Right cardiac atrium (tissue), 5 donors: ENCODE data around the gene PKDREJ. TPM values are rescaled to one million over a fixed set of nuclear protein-coding genes. Genes with fewer than 3 reads are reported as not detected.

ENCODE experiments used
- ATAC-seq, 2 donors: fragments of 200-7000 bp; cut with Tn5 transposase; one replicate each; pipeline versions ENCODE4 v1.8.0 to v1.9.1; 2020; ENCODE audit warnings: moderate library complexity in 2 of 2, mild to moderate bottlenecking in 1 of 2
- DNase-seq, 3 donors: peaks; one replicate each; pipeline ENCODE4 v3.0.0-alpha.2; 2020
- H3K27ac ChIP-seq: one replicate; pipeline ENCODE4 v1.5.1; 2013; ENCODE audit warnings: mild to moderate bottlenecking, low read length, control low read depth, moderate library complexity
- H3K27me3 ChIP-seq: one replicate; pipeline ENCODE4 v1.6.1; 2013; ENCODE audit not compliant: control insufficient read depth, insufficient read depth
- H3K4me1 ChIP-seq: one replicate; pipeline ENCODE4 v1.6.1; 2013; ENCODE audit warnings: low read length; ENCODE audit not compliant: control insufficient read depth, insufficient read depth
- H3K4me3 ChIP-seq: one replicate; pipeline ENCODE4 v1.5.1; 2013; ENCODE audit warnings: low read length, control low read depth
- H3K9me3 ChIP-seq: one replicate; pipeline ENCODE4 v1.6.1; 2013; ENCODE audit warnings: low read length; ENCODE audit not compliant: control insufficient read depth
- WGBS: extraction: QIAGEN DNeasy Blood & Tissue Kit; methylation state at CpG from one replicate; pipeline ENCODE4 v1.1.7; 2013; 5-methylcytosine and 5-hydroxymethylcytosine counted together
- intact Hi-C, 4 donors: fragments of 100-400 bp; cut with DNase I; formaldehyde crosslinking; loops; one replicate each; pipeline versions ENCODE4 v1.11.0 to v1.14.0; 2022 to 2023
- polyA plus RNA-seq: library from polyadenylated mRNA; stranded (reverse); fragments of 200-250 nt; gene quantifications from one replicate; pipeline ENCODE4 v1.2.3, GENCODE V29; 2013
- total RNA-seq, 4 donors: library from RNA; stranded (reverse); fragmentation: NEBNext Ultra II Directional; extraction: Animal tissue kit (Norgen Biotek cat#: 25700); gene quantifications; one replicate each; pipeline ENCODE4 v1.2.1, GENCODE V29; 2021
- donor health status: healthy with polysubstance abuse.
- donor health status: DM: no; HTN: yes; CAD: no.
- donor health status: DM: no; HTN: no; CAD: no.
- donor health status: DM: no; HTN: yes; CAD: no; lungs with severe emphysema.
- donor health status: DM: yes; HTN: yes; CAD: no.

PKDREJ gene
- total and polyA plus RNA-seq, 5 donors, result 0.06 to 0.25 (median 0.09) TPM

DNA sequence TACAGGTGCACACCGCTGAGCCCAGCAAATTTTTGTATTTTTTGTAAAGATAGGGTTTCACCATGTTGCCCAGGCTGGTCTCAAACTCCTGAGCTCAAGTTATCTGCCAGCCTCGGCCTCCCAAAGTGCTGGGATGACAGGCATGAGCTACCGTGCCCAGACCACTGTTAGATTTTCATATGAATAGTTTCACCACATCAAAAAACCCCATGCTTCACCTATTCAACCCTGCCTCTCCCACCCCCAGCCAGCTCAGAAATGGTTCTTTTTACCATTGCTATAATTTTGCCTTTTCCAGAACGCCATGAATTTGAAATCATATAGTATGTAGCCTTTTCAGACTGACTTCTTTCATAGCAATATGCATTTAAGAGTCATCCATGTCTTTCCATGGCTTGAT, 50.9 kb downstream of the PKDREJ start:
- H3K27me3 ChIP-seq, result no peaks in the 10 kb centered on the region
- WGBS, result 94% methylated on average over 4 of the region's 4 CpGs
- no peaks in the 10 kb centered on the region for H3K4me1 ChIP-seq
- DNase-seq, result no peak
- H3K4me3 ChIP-seq, result no peak overlapping the region
- H3K9me3 ChIP-seq, result no peaks in the 10 kb centered on the region
- no peak for ATAC-seq
- no peak overlapping the region for H3K27ac ChIP-seq
- intact Hi-C loops, result no loop called here

DNA sequence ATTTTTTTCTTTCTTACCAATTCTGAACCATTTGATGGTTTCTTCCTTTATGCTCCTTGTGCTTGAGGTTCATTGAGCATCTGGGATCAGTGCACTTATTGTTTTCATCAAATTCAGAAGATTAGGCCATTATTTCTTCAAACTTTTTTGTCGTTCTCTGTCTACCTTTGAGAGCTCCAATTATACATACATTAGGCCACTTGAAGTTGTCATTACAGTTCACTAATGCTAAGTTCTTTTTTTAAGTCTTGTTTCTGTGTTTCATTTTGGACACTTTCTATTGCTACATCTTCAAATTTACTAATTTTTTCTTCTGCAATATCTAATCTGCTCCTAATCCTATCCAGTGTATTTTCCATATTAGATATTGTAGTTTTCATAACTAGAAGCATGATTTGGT, 53.9 kb downstream of the PKDREJ start:
- Histone ChIP-seq H3K4me1 (no peaks in the 10 kb centered on the region), H3K4me3 (no peak overlapping the region), H3K27me3 (no peaks in the 10 kb centered on the region), H3K27ac (no peak overlapping the region), H3K9me3 (no peaks in the 10 kb centered on the region)
- intact Hi-C loops, result loop anchor here in 1 of 4 donors (10.0 kb wide), 1 partner anchor 54 kb away; the partner anchor contains the start of gene PPARA
- DNase-seq, result no peak
- no peak for ATAC-seq
- 93% methylated on average over 1 of the region's 1 CpG for WGBS

Other genes with a start within 250 kb of the PKDREJ start
- 10 to 100 TPM; 63.6 to 85.2 (median 72.7) TPM for gene PPARA, start 112.8 kb downstream of the PKDREJ start, total RNA-seq
- gene PPARA, start 112.8 kb downstream of the PKDREJ start, polyA plus RNA-seq, result 22.9 TPM
- gene CDPF1, start 13.1 kb downstream of the PKDREJ start, total RNA-seq, result 10 to 100 TPM in 1 of 4 donors, 1 to 10 TPM in 3; 8.9 to 10.4 (median 9.2) TPM
- 10.5 TPM for gene CDPF1, start 13.1 kb downstream of the PKDREJ start, polyA plus RNA-seq
- 10 to 100 TPM; 22.4 to 30.7 (median 27.8) TPM for gene TTC38, start 4.7 kb upstream of the PKDREJ start, total RNA-seq
- 16.6 TPM for gene TTC38, start 4.7 kb upstream of the PKDREJ start, polyA plus RNA-seq
- gene GTSE1, start 33.5 kb upstream of the PKDREJ start, total RNA-seq, result 1 to 10 TPM in 3 of 4 donors, under 1 TPM in 1; 0.42 to 1.8 (median 1.2) TPM
- gene GTSE1, start 33.5 kb upstream of the PKDREJ start, polyA plus RNA-seq, result 0.50 TPM
- gene TRMU, start 72.4 kb upstream of the PKDREJ start, total RNA-seq, result 10 to 100 TPM; 31.5 to 48.7 (median 38.9) TPM
- gene TRMU, start 72.4 kb upstream of the PKDREJ start, polyA plus RNA-seq, result 40.2 TPM